ENCODE results near the gene STK36.

- no peak for TF ChIP-seq MAX (IDR thresholded peaks at IDR 0.05; ENCODE audit: insufficient read depth, insufficient read length)
- TF ChIP-seq CTCF (IDR thresholded peaks at IDR 0.05; ENCODE audit: extremely low read depth in 1 of 2, insufficient read depth in 1 of 2, low read depth in 1 of 2, low read length in 2 of 2): peak; percentile 13 to 24
- no peak for TF ChIP-seq POLR2AphosphoS5 (IDR thresholded peaks at IDR 0.05; ENCODE audit: insufficient read depth, low read depth, low read length)
- no peak for TF ChIP-seq EZH2 (IDR thresholded peaks at IDR 0.05; ENCODE audit: borderline replicate concordance, low read depth, low read length, severe bottlenecking)
- TF ChIP-seq MYC (IDR thresholded peaks at IDR 0.05; ENCODE audit: low read depth, low read length): no peak
- TF ChIP-seq POLR2A (IDR thresholded peaks at IDR 0.05; ENCODE audit: low read depth, low read length): no peak
- TF ChIP-seq JUN (IDR thresholded peaks at IDR 0.05; ENCODE audit: borderline replicate concordance, insufficient read depth, insufficient read length, low read depth): no peak
Observed at GRCh38 chr2:218727502-218728165, 55.7 kb downstream of the STK36 start.
